Loucy (cell line): ENCODE results near the gene RGS6.

ENCODE experiments used
- CTCF ChIP-seq: fragments of 200-600 bp; sonication (generic); conservative IDR thresholded peaks from 2 replicates; pipeline ENCODE4 v1.5.1; 2014; ENCODE audit warnings: mild to moderate bottlenecking, antibody characterized with exemption, low read length
- EZH2phosphoT487 ChIP-seq: fragments of 200-600 bp; IDR thresholded peaks from 2 replicates; pipeline ENCODE4 v1.6.1; 2018; ENCODE audit warnings: antibody characterized with exemption, mild to moderate bottlenecking, moderate library complexity, borderline replicate concordance

DNA sequence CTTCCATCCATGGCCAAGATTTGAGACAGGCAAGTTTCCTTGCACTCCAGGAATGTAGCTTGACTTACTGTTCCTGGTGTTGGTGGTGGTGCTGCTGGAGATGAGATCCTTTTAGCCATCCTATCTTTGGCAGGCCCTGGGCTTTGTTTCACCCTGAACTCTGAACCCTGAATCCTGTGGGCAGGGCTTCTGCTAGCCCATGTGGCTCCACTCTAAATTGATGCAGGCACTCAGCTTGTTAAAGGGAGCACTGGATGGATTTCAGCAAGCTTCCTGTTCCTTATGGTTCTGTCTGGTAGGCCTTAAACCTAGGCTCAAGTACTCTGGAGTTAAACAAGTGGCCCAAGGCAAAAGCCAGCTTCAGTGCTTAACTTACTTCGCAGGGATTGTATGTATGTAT is 138.2 kb downstream of the RGS6 start:
- TF ChIP-seq CTCF, result no peak
- no peak for TF ChIP-seq EZH2phosphoT487
